Panc1 (cell line): ENCODE results near the gene FTO. TPM values are rescaled to one million over a fixed set of nuclear protein-coding genes. Genes with fewer than 3 reads are reported as not detected.

Source experiments
- ATAC-seq: fragments of 200-7000 bp; cut with Tn5 transposase; 2 replicates; pipeline ENCODE4 v1.9.1; 2020; ENCODE audit warnings: mild to moderate bottlenecking, moderate library complexity
- BruUV-seq: library from RNA; stranded (reverse); fragments of 400-500 nt; replicated peaks from 2 replicates; lab custom pipeline; 2021; lab: Mats Ljungman, UMichigan
- CTCF ChIA-PET: fragments of 300-600 bp; sonication (Branson Sonifier 250); formaldehyde crosslinking; loops from one replicate; lab custom pipeline; 2022; ENCODE audit warnings: antibody characterized with exemption; lab: Charles Lee
- POLR2A ChIA-PET: fragments of 300-600 bp; sonication (Branson Sonifier 250); formaldehyde crosslinking; loops from one replicate; lab custom pipeline; 2022; ENCODE audit warnings: antibody characterized with exemption; lab: Charles Lee
- DNase-seq: peaks from one replicate; pipeline ENCODE4 v3.0.0-alpha.2; 2010; ENCODE audit warnings: low read depth, low spot score
- H3K27ac ChIP-seq: 2 replicates; pipeline ENCODE4 v1.5.1; 2011; ENCODE audit warnings: mild to moderate bottlenecking, low read length, inconsistent platforms
- H3K27me3 ChIP-seq: fragments of 200-500 bp; sonication (Bioruptor generic); 2 replicates; pipeline ENCODE4 v1.6.0; 2014; ENCODE audit warnings: low read length, inconsistent platforms; ENCODE audit not compliant: control insufficient read depth, insufficient read depth
- H3K36me3 ChIP-seq: fragments of 200-500 bp; sonication (Bioruptor generic); 2 replicates; pipeline ENCODE4 v1.5.1; 2014; ENCODE audit warnings: inconsistent platforms, mild to moderate bottlenecking, low read length, moderate library complexity; ENCODE audit not compliant: control insufficient read depth, insufficient read depth
- H3K4me1 ChIP-seq: 2 replicates; pipeline ENCODE4 v1.5.1; 2011; ENCODE audit warnings: inconsistent platforms, mild to moderate bottlenecking, low read length, moderate library complexity; ENCODE audit not compliant: control insufficient read depth, insufficient read depth
- H3K4me3 ChIP-seq, 2 experiments: 2 replicates each; pipeline ENCODE4 v1.5.1; 2011 to 2012; ENCODE audit warnings: low read depth in 2 of 2, low read length in 2 of 2, mild to moderate bottlenecking in 2 of 2, inconsistent platforms in 1 of 2, moderate library complexity in 1 of 2
- H3K9me3 ChIP-seq: fragments of 200-500 bp; sonication (Bioruptor generic); 2 replicates; pipeline ENCODE4 v1.5.1; 2014; ENCODE audit warnings: low read depth, mild to moderate bottlenecking, inconsistent platforms, low read length, moderate library complexity; ENCODE audit not compliant: control insufficient read depth, insufficient read depth
- CTCF ChIP-seq: fragments of 450-650 bp; IDR thresholded peaks from 2 replicates; pipeline ENCODE4 v1.5.1; 2017; ENCODE audit warnings: mild to moderate bottlenecking
- POLR2AphosphoS5 ChIP-seq: IDR thresholded peaks from 2 replicates; pipeline ENCODE4 v1.6.1; 2012; ENCODE audit warnings: mild to moderate bottlenecking, low read depth, low read length, moderate library complexity
- REST ChIP-seq, 2 experiments: IDR thresholded peaks; 2 replicates each; pipeline ENCODE4 v1.6.1; 2011 to 2012; ENCODE audit warnings: low read depth in 2 of 2, control low read depth in 1 of 2, low read length in 1 of 2, mild to moderate bottlenecking in 1 of 2, moderate library complexity in 1 of 2; ENCODE audit not compliant: insufficient read depth in 1 of 2
- SIN3A ChIP-seq: IDR thresholded peaks from 2 replicates; pipeline ENCODE4 v1.6.1; 2012; ENCODE audit warnings: low read depth, mild to moderate bottlenecking, low read length, moderate library complexity, borderline replicate concordance; ENCODE audit not compliant: insufficient read depth
- TCF7L2 ChIP-seq: IDR thresholded peaks from 2 replicates; pipeline ENCODE4 v1.6.1; 2011; ENCODE audit warnings: mild to moderate bottlenecking, low read depth, low read length, inconsistent platforms
- in situ Hi-C: cut with HindIII; loops from 2 replicates; pipeline ENCODE4 v1.10.0; 2016; ENCODE audit warnings: low sequenced_read_pairs, low pct_unique_long_range_greater_than_20kb
- intact Hi-C: fragments of 100-400 bp; cut with micrococcal nuclease; formaldehyde crosslinking; loops from one replicate; pipeline ENCODE4 v1.10.0; 2022; ENCODE audit not compliant: unreplicated experiment
- total RNA-seq: library from RNA; stranded (reverse); gene quantifications from one replicate; pipeline ENCODE4 v1.2.1, GENCODE V29; 2021; ENCODE audit not compliant: unreplicated experiment

FTO gene
- total RNA-seq, 1 experiment from 2014 or later: 38.2 TPM

GRCh38 chr16:54123766-54124165 is 419.8 kb downstream of the FTO start:
- no peak for DNase-seq
- H3K4me1 ChIP-seq: no peaks in the 10 kb centered on the region
- no peak for ATAC-seq
- BruUV-seq: no TSS peak
- no peak overlapping the region for H3K4me3 ChIP-seq
- ChIA-PET CTCF (no interaction called here), POLR2A (no interaction called here)
- H3K36me3 ChIP-seq: no peaks in the 10 kb centered on the region
- no peak for TF ChIP-seq TCF7L2
- no peak for TF ChIP-seq REST (IDR thresholded peaks at IDR 0.05; ENCODE audit: insufficient read depth in 1 of 2, low read depth in 2 of 2, low read length in 1 of 2)
- no peak for TF ChIP-seq SIN3A
- no peak for TF ChIP-seq POLR2AphosphoS5
- no peak overlapping the region for H3K27ac ChIP-seq
- H3K9me3 ChIP-seq: no peaks in the 10 kb centered on the region
- no peaks in the 10 kb centered on the region for H3K27me3 ChIP-seq
- in situ Hi-C loops (no loop called here), intact Hi-C loops (no loop called here)

- TF ChIP-seq CTCF (no peak), POLR2AphosphoS5 (no peak), REST (IDR thresholded peaks at IDR 0.05; ENCODE audit: insufficient read depth in 1 of 2, low read depth in 2 of 2, low read length in 1 of 2) (no peak), SIN3A (no peak), TCF7L2 (no peak)
Observed at GRCh38 chr16:54125751-54126655, 422.0 kb downstream of the FTO start.

More at GRCh38 chr16:54125751-54126655, 422.0 kb downstream of the FTO start:
- DNase-seq: no peak
- CTCF ChIA-PET: no interaction called here
- intact Hi-C loops: no loop called here
- POLR2A ChIA-PET: interaction anchor here (0.7 kb wide), 1 partner anchor 600 kb away, joined by 4 read pairs; no protein-coding TSS in a partner anchor
- no peaks in the 10 kb centered on the region for H3K4me1 ChIP-seq
- no peak for ATAC-seq
- H3K27me3 ChIP-seq: no peaks in the 10 kb centered on the region
- H3K27ac ChIP-seq: no peak overlapping the region
- no TSS peak for BruUV-seq
- no peak overlapping the region for H3K4me3 ChIP-seq
- H3K36me3 ChIP-seq: no peaks in the 10 kb centered on the region
- in situ Hi-C loops: no loop called here
- H3K9me3 ChIP-seq: no peaks in the 10 kb centered on the region
